ENCODE results near the gene ITGA7.

ITGA7 gene

GRCh38 chr12:55663391-55663790, 44.3 kb downstream of the ITGA7 start:
- no peak overlapping the region for H4K91ac ChIP-seq (ENCODE audit: low read depth, low read length)
- H2AFZ ChIP-seq (ENCODE audit: insufficient read depth, low read length, poor library complexity): no peak overlapping the region
- H3K79me1 ChIP-seq (ENCODE audit: low read length): no peaks in the 10 kb centered on the region
- H3K4me3 ChIP-seq (ENCODE audit: low read depth, low read length): no peak overlapping the region
- H2BK5ac ChIP-seq (ENCODE audit: low read depth, low read length, poor library complexity): no peak overlapping the region
- no CpG with 5 or more reads among the region's 1 CpG for WGBS (ENCODE audit: extremely low coverage, insufficient coverage, insufficient read length)
- no peak for DNase-seq
- H3K27ac ChIP-seq (ENCODE audit: low read depth, low read length): no peak overlapping the region
- H2BK120ac ChIP-seq (ENCODE audit: insufficient read depth, low read length, poor library complexity): no peak overlapping the region
- no peak overlapping the region for H3K14ac ChIP-seq (ENCODE audit: low read length)
- H3K4me1 ChIP-seq (ENCODE audit: control insufficient read depth in 1 of 2, insufficient read depth in 2 of 2, low read length in 2 of 2): no peaks in the 10 kb centered on the region
- no peaks in the 10 kb centered on the region for H3K79me2 ChIP-seq (ENCODE audit: control insufficient read depth, insufficient read depth, low read length, poor library complexity)
- H2AK5ac ChIP-seq (ENCODE audit: low read length): no peak overlapping the region
- H2BK12ac ChIP-seq (ENCODE audit: low read length): no peak overlapping the region
- no peak overlapping the region for H3K23ac ChIP-seq (ENCODE audit: low read length)
- H3K4me2 ChIP-seq (ENCODE audit: low read length): no peak overlapping the region
- H4K8ac ChIP-seq (ENCODE audit: low read depth, low read length): no peak overlapping the region
- no peak overlapping the region for H3K18ac ChIP-seq (ENCODE audit: low read length)
- H3K9me3 ChIP-seq (ENCODE audit: insufficient read depth, low read depth, low read length): no peaks in the 10 kb centered on the region
- H4K12ac ChIP-seq (ENCODE audit: low read depth, low read length): no peak overlapping the region
- H3K9ac ChIP-seq (ENCODE audit: low read length): no peak overlapping the region
- H3K36me3 ChIP-seq (ENCODE audit: control insufficient read depth in 1 of 2, insufficient read depth in 2 of 2, low read length in 2 of 2): no peaks in the 10 kb centered on the region
- no peaks in the 10 kb centered on the region for H3K27me3 ChIP-seq (ENCODE audit: insufficient read depth, low read length)
- H3K4ac ChIP-seq (ENCODE audit: low read depth, low read length): no peak overlapping the region

GRCh38 chr12:55659486-55660385, 48.0 kb downstream of the ITGA7 start:
- Histone ChIP-seq H2AK5ac (ENCODE audit: low read length) (no peak overlapping the region), H3K27ac (ENCODE audit: low read depth, low read length) (no peak overlapping the region), H3K27me3 (ENCODE audit: insufficient read depth, low read length) (no peaks in the 10 kb centered on the region), H3K4me1 (ENCODE audit: control insufficient read depth in 1 of 2, insufficient read depth in 2 of 2, low read length in 2 of 2) (no peaks in the 10 kb centered on the region), H3K79me1 (ENCODE audit: low read length) (no peaks in the 10 kb centered on the region), H4K12ac (ENCODE audit: low read depth, low read length) (no peak overlapping the region), H3K4me3 (ENCODE audit: low read depth, low read length) (no peak overlapping the region), H3K79me2 (ENCODE audit: control insufficient read depth, insufficient read depth, low read length, poor library complexity) (no peaks in the 10 kb centered on the region), H3K18ac (ENCODE audit: low read length) (no peak overlapping the region), H3K9me3 (ENCODE audit: insufficient read depth, low read depth, low read length) (no peaks in the 10 kb centered on the region), H3K4ac (ENCODE audit: low read depth, low read length) (no peak overlapping the region), H3K23ac (ENCODE audit: low read length) (no peak overlapping the region), H3K36me3 (ENCODE audit: control insufficient read depth in 1 of 2, insufficient read depth in 2 of 2, low read length in 2 of 2) (no peaks in the 10 kb centered on the region), H3K4me2 (ENCODE audit: low read length) (no peak overlapping the region), H2BK12ac (ENCODE audit: low read length) (no peak overlapping the region), H3K9ac (ENCODE audit: low read length) (no peak overlapping the region), H3K14ac (ENCODE audit: low read length) (no peak overlapping the region), H2BK5ac (ENCODE audit: low read depth, low read length, poor library complexity) (no peak overlapping the region), H2AFZ (ENCODE audit: insufficient read depth, low read length, poor library complexity) (no peak overlapping the region), H4K8ac (ENCODE audit: low read depth, low read length) (no peak overlapping the region), H4K91ac (ENCODE audit: low read depth, low read length) (no peak overlapping the region), H2BK120ac (ENCODE audit: insufficient read depth, low read length, poor library complexity) (no peak overlapping the region)
- no peak for DNase-seq
- no CpG with 5 or more reads among the region's 9 CpGs for WGBS (ENCODE audit: extremely low coverage, insufficient coverage, insufficient read length)

DNA sequence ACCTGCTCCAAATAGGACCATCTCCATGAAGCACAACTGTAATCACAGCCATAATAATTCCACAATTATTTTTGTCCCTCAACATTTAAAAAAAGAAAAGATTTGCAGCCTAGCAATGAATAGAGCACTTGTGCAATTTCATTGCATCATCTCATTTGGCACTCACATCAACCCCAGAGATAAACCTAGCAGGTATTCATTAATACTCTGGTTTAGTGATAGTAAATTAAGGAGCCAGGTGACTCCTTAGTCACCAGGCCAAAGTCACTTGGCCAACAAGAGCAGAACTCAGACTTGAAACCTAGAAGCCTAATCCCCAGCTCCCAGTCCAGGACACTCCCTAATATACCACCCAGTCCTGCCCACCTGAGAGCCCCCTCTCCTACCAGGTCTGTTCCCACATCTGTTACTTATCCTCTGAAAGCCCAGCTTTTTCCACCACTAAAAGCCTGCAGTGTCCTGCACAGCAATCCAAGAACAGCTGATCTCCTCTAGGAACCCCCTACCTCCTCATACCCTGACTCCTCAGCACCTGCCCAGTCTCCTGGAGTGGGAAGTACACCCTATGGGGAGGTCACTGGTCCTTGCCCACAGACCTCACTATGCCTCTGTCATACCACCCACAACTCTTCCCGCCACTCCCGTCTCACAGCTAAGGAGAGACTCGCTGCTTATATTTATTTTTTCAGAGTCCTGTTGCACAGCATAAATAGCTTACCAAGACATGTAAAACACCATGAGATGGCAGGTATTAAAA, 48.9 kb downstream of the ITGA7 start:
- H3K36me3 ChIP-seq (ENCODE audit: control insufficient read depth in 1 of 2, insufficient read depth in 2 of 2, low read length in 2 of 2): no peaks in the 10 kb centered on the region
- H2BK120ac ChIP-seq (ENCODE audit: insufficient read depth, low read length, poor library complexity): no peak overlapping the region
- H2BK5ac ChIP-seq (ENCODE audit: low read depth, low read length, poor library complexity): no peak overlapping the region
- H3K79me1 ChIP-seq (ENCODE audit: low read length): no peaks in the 10 kb centered on the region
- no peak overlapping the region for H2AK5ac ChIP-seq (ENCODE audit: low read length)
- no peak overlapping the region for H3K4ac ChIP-seq (ENCODE audit: low read depth, low read length)
- no peaks in the 10 kb centered on the region for H3K27me3 ChIP-seq (ENCODE audit: insufficient read depth, low read length)
- DNase-seq: no peak
- H4K12ac ChIP-seq (ENCODE audit: low read depth, low read length): no peak overlapping the region
- no peaks in the 10 kb centered on the region for H3K79me2 ChIP-seq (ENCODE audit: control insufficient read depth, insufficient read depth, low read length, poor library complexity)
- H3K14ac ChIP-seq (ENCODE audit: low read length): no peak overlapping the region
- no peak overlapping the region for H3K4me2 ChIP-seq (ENCODE audit: low read length)
- H3K4me1 ChIP-seq (ENCODE audit: control insufficient read depth in 1 of 2, insufficient read depth in 2 of 2, low read length in 2 of 2): no peaks in the 10 kb centered on the region
- H2BK12ac ChIP-seq (ENCODE audit: low read length): no peak overlapping the region
- no peak overlapping the region for H3K18ac ChIP-seq (ENCODE audit: low read length)
- H3K9ac ChIP-seq (ENCODE audit: low read length): no peak overlapping the region
- H3K27ac ChIP-seq (ENCODE audit: low read depth, low read length): no peak overlapping the region
- H3K23ac ChIP-seq (ENCODE audit: low read length): no peak overlapping the region
- H4K8ac ChIP-seq (ENCODE audit: low read depth, low read length): no peak overlapping the region
- H3K4me3 ChIP-seq (ENCODE audit: low read depth, low read length): no peak overlapping the region
- H4K91ac ChIP-seq (ENCODE audit: low read depth, low read length): no peak overlapping the region
- WGBS (ENCODE audit: extremely low coverage, insufficient coverage, insufficient read length): no CpG with 5 or more reads among the region's 3 CpGs
- H2AFZ ChIP-seq (ENCODE audit: insufficient read depth, low read length, poor library complexity): no peak overlapping the region
- no peaks in the 10 kb centered on the region for H3K9me3 ChIP-seq (ENCODE audit: insufficient read depth, low read depth, low read length)

DNA sequence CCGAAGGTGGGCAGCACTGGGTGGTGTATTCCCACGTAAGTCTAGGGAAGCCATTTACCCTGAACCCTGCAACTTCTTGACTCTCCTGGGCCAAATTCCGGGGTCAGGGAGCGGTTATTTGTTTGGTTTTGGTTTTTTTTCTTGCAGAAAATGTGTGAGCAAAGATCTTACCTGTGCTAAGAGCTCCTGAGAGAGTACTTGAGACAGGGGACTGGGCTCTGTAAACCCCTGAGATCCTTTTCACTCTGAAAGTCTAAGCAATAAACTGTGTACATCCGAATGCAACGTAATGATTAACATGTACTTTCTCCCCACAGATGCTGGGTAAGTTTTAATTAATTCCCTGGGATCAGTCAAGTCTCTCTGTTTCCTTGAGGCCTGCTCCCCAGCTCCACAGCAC, 49.5 kb downstream of the ITGA7 start:
- Histone ChIP-seq H2BK12ac (ENCODE audit: low read length) (no peak overlapping the region), H4K91ac (ENCODE audit: low read depth, low read length) (no peak overlapping the region), H3K79me2 (ENCODE audit: control insufficient read depth, insufficient read depth, low read length, poor library complexity) (no peaks in the 10 kb centered on the region), H2BK120ac (ENCODE audit: insufficient read depth, low read length, poor library complexity) (no peak overlapping the region), H3K27ac (ENCODE audit: low read depth, low read length) (no peak overlapping the region), H3K18ac (ENCODE audit: low read length) (no peak overlapping the region), H2AFZ (ENCODE audit: insufficient read depth, low read length, poor library complexity) (no peak overlapping the region), H3K36me3 (ENCODE audit: control insufficient read depth in 1 of 2, insufficient read depth in 2 of 2, low read length in 2 of 2) (no peaks in the 10 kb centered on the region), H3K27me3 (ENCODE audit: insufficient read depth, low read length) (no peaks in the 10 kb centered on the region), H3K79me1 (ENCODE audit: low read length) (no peaks in the 10 kb centered on the region), H3K4ac (ENCODE audit: low read depth, low read length) (no peak overlapping the region), H3K9ac (ENCODE audit: low read length) (no peak overlapping the region), H2BK5ac (ENCODE audit: low read depth, low read length, poor library complexity) (no peak overlapping the region), H3K23ac (ENCODE audit: low read length) (no peak overlapping the region), H3K4me3 (ENCODE audit: low read depth, low read length) (no peak overlapping the region), H3K4me2 (ENCODE audit: low read length) (no peak overlapping the region), H4K8ac (ENCODE audit: low read depth, low read length) (no peak overlapping the region), H3K4me1 (ENCODE audit: control insufficient read depth in 1 of 2, insufficient read depth in 2 of 2, low read length in 2 of 2) (no peaks in the 10 kb centered on the region), H3K14ac (ENCODE audit: low read length) (no peak overlapping the region), H3K9me3 (ENCODE audit: insufficient read depth, low read depth, low read length) (no peaks in the 10 kb centered on the region), H4K12ac (ENCODE audit: low read depth, low read length) (no peak overlapping the region), H2AK5ac (ENCODE audit: low read length) (no peak overlapping the region)
- no CpG with 5 or more reads among the region's 6 CpGs for WGBS (ENCODE audit: extremely low coverage, insufficient coverage, insufficient read length)
- DNase-seq: no peak
